Measurements from ENCODE around the gene KLHDC3.

DNA sequence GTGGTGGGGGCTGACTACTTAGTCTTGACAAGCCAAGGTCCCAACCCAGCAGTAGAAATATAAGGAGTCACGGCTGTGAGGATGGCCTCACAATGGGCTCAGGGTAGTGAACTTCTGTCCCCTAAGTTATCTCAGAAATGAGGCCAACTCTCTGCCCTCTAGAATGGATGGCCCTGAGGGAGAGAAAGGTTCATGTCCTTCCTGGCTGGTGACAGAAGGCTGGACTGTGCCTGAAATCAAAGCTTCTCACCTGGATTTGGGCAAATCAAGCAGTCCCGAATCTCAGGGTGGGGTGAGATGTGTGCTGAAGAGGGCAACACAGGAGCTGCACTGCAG lies 20.1 kb downstream of the KLHDC3 start:
- TF ChIP-seq, protein P1, sequence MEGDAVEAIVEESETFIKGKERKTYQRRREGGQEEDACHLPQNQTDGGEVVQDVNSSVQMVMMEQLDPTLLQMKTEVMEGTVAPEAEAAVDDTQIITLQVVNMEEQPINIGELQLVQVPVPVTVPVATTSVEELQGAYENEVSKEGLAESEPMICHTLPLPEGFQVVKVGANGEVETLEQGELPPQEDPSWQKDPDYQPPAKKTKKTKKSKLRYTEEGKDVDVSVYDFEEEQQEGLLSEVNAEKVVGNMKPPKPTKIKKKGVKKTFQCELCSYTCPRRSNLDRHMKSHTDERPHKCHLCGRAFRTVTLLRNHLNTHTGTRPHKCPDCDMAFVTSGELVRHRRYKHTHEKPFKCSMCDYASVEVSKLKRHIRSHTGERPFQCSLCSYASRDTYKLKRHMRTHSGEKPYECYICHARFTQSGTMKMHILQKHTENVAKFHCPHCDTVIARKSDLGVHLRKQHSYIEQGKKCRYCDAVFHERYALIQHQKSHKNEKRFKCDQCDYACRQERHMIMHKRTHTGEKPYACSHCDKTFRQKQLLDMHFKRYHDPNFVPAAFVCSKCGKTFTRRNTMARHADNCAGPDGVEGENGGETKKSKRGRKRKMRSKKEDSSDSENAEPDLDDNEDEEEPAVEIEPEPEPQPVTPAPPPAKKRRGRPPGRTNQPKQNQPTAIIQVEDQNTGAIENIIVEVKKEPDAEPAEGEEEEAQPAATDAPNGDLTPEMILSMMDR (IDR thresholded peaks at IDR 0.05), result no peak
- TF ChIP-seq POLR2A (IDR thresholded peaks at IDR 0.05), result no peak

Data from vagina (tissue), 2 donors.